A673 (cell line): ENCODE data around the gene NBR1. TPM values are rescaled to one million over a fixed set of nuclear protein-coding genes. Genes with fewer than 3 reads are reported as not detected.

Source experiments
- BruUV-seq: library from RNA; stranded (reverse); fragments of 400-500 nt; replicated peaks from 2 replicates; lab custom pipeline; 2021; lab: Mats Ljungman, UMichigan
- CTCF ChIA-PET: fragments of 300-600 bp; sonication (Branson Sonifier 250); formaldehyde crosslinking; loops from one replicate; lab custom pipeline; 2022; ENCODE audit warnings: antibody characterized with exemption; lab: Charles Lee
- POLR2A ChIA-PET: fragments of 300-600 bp; sonication (Branson Sonifier 250); formaldehyde crosslinking; loops from one replicate; lab custom pipeline; 2022; ENCODE audit warnings: antibody characterized with exemption; ENCODE audit not compliant: low non-redundant PET; lab: Charles Lee
- DNase-seq: peaks from one replicate; pipeline ENCODE4 v3.0.0-alpha.2; 2015; ENCODE audit warnings: low spot score
- H3K27ac ChIP-seq: fragments of 200-600 bp; sonication (generic); 2 replicates; pipeline ENCODE4 v1.5.1; 2016; ENCODE audit warnings: mixed run types, low read depth, mild to moderate bottlenecking, mixed read lengths, antibody characterized with exemption, low read length; ENCODE audit not compliant: poor library complexity, severe bottlenecking
- H3K27me3 ChIP-seq: fragments of 200-600 bp; sonication (generic); replicated peaks from 2 replicates; pipeline ENCODE4 v1.6.1; 2017; ENCODE audit warnings: mixed run types, low read depth, mild to moderate bottlenecking, mixed read lengths, antibody characterized with exemption, low read length; ENCODE audit not compliant: insufficient read depth, poor library complexity
- H3K36me3 ChIP-seq: fragments of 200-600 bp; sonication (generic); 2 replicates; pipeline ENCODE4 v1.6.1; 2016; ENCODE audit warnings: mixed run types, mild to moderate bottlenecking, mixed read lengths, antibody characterized with exemption, low read length; ENCODE audit not compliant: insufficient read depth, poor library complexity, severe bottlenecking
- H3K4me1 ChIP-seq: fragments of 200-600 bp; sonication (generic); 2 replicates; pipeline ENCODE4 v1.6.1; 2017; ENCODE audit warnings: mixed run types, mild to moderate bottlenecking, mixed read lengths, antibody characterized with exemption, low read length; ENCODE audit not compliant: insufficient read depth, poor library complexity, severe bottlenecking
- H3K4me3 ChIP-seq: fragments of 200-600 bp; sonication (generic); 2 replicates; pipeline ENCODE4 v1.5.1; 2016; ENCODE audit warnings: low read depth, mixed run types, mild to moderate bottlenecking, mixed read lengths, low read length; ENCODE audit not compliant: poor library complexity, severe bottlenecking
- H3K9me3 ChIP-seq: fragments of 200-600 bp; sonication (generic); 2 replicates; pipeline ENCODE4 v1.6.1; 2016; ENCODE audit warnings: mixed run types, low read depth, mild to moderate bottlenecking, mixed read lengths, antibody characterized with exemption, low read length; ENCODE audit not compliant: poor library complexity, severe bottlenecking
- CTCF ChIP-seq: fragments of 300-800, 200-600 bp; sonication (generic); conservative IDR thresholded peaks from 2 replicates; pipeline ENCODE4 v1.5.1; 2017; ENCODE audit warnings: low read depth, mild to moderate bottlenecking, antibody characterized with exemption, low read length, moderate library complexity, mixed read lengths
- EZH2 ChIP-seq: fragments of 200-600 bp; sonication (generic); IDR thresholded peaks from 2 replicates; pipeline ENCODE4 v1.6.1; 2017; ENCODE audit warnings: borderline replicate concordance, low read depth, mild to moderate bottlenecking, mixed read lengths, antibody characterized with exemption, low read length; ENCODE audit not compliant: poor library complexity, severe bottlenecking
- intact Hi-C: fragments of 100-400 bp; cut with micrococcal nuclease; formaldehyde crosslinking; loops from one replicate; pipeline ENCODE4 v1.10.0; 2022; ENCODE audit not compliant: unreplicated experiment
- total RNA-seq: library from RNA; stranded (reverse); gene quantifications from 2 replicates; pipeline ENCODE4 v1.2.3, GENCODE V29; 2021

The NBR1 gene
- total RNA-seq, 1 experiment from 2014 or later, result 19.5 TPM

- no peak for TF ChIP-seq EZH2
- TF ChIP-seq CTCF, result no peak
- POLR2A ChIA-PET, result no interaction called here
- Histone ChIP-seq H3K4me3 (no peak overlapping the region), H3K9me3 (no peaks in the 10 kb centered on the region), H3K27me3 (no peaks in the 10 kb centered on the region), H3K27ac (no peak overlapping the region), H3K36me3 (no peaks in the 10 kb centered on the region), H3K4me1 (no peaks in the 10 kb centered on the region)
- no TSS peak for BruUV-seq
- DNase-seq, result no peak
- intact Hi-C loops, result no loop called here
- CTCF ChIA-PET, result no interaction called here
Observed at GRCh38 chr17:43216369-43216761, 45.4 kb downstream of the NBR1 start.

- intact Hi-C loops, result no loop called here
- Histone ChIP-seq H3K27ac (no peak overlapping the region), H3K4me3 (no peak overlapping the region), H3K36me3 (no peaks in the 10 kb centered on the region), H3K9me3 (no peaks in the 10 kb centered on the region), H3K4me1 (no peaks in the 10 kb centered on the region), H3K27me3 (no peaks in the 10 kb centered on the region)
- no peak for TF ChIP-seq EZH2
- TF ChIP-seq CTCF, result no peak
- no TSS peak for BruUV-seq
- POLR2A ChIA-PET, result no interaction called here
- CTCF ChIA-PET, result no interaction called here
- no peak for DNase-seq
Observed at GRCh38 chr17:43216762-43217613, 46.0 kb downstream of the NBR1 start.

- Histone ChIP-seq H3K27ac (no peak overlapping the region), H3K9me3 (no peaks in the 10 kb centered on the region), H3K4me1 (no peaks in the 10 kb centered on the region), H3K27me3 (no peaks in the 10 kb centered on the region), H3K36me3 (no peaks in the 10 kb centered on the region), H3K4me3 (no peak overlapping the region)
- TF ChIP-seq EZH2 (no peak), CTCF (no peak)
- ChIA-PET CTCF (no interaction called here), POLR2A (interaction anchor here (0.8 kb wide), 1 partner anchor 98 kb away, joined by 17 read pairs; no protein-coding TSS in a partner anchor)
- no peak for DNase-seq
- intact Hi-C loops, result no loop called here
- no TSS peak for BruUV-seq
Observed at GRCh38 chr17:43217614-43218087, 46.6 kb downstream of the NBR1 start.
